Trophoblast cell (in vitro differentiated cells and primary cell): ENCODE data around the gene PCSK5.

Experiments
- DNase-seq, 2 donors: peaks; one replicate each; pipeline ENCODE4 v3.0.0-alpha.2; 2016
- H2AFZ ChIP-seq: 2 replicates; pipeline ENCODE4 v1.6.1; 2013; ENCODE audit warnings: low read length, moderate library complexity, mild to moderate bottlenecking; ENCODE audit not compliant: insufficient read depth, poor library complexity
- H2AK5ac ChIP-seq: 2 replicates; pipeline ENCODE4 v1.6.1; 2013; ENCODE audit warnings: mild to moderate bottlenecking, low read length
- H2BK120ac ChIP-seq: 2 replicates; pipeline ENCODE4 v1.6.1; 2013; ENCODE audit warnings: low read length, mild to moderate bottlenecking, moderate library complexity; ENCODE audit not compliant: insufficient read depth, poor library complexity
- H2BK12ac ChIP-seq: 2 replicates; pipeline ENCODE4 v1.6.1; 2013; ENCODE audit warnings: mild to moderate bottlenecking, low read length, moderate library complexity
- H2BK5ac ChIP-seq: 2 replicates; pipeline ENCODE4 v1.6.1; 2013; ENCODE audit warnings: low read length, low read depth, moderate library complexity, mild to moderate bottlenecking; ENCODE audit not compliant: poor library complexity
- H3K14ac ChIP-seq: 2 replicates; pipeline ENCODE4 v1.6.1; 2013; ENCODE audit warnings: mild to moderate bottlenecking, low read length
- H3K18ac ChIP-seq: 2 replicates; pipeline ENCODE4 v1.6.1; 2013; ENCODE audit warnings: mild to moderate bottlenecking, low read length
- H3K23ac ChIP-seq: 2 replicates; pipeline ENCODE4 v1.6.1; 2013; ENCODE audit warnings: low read length
- H3K27ac ChIP-seq: 2 replicates; pipeline ENCODE4 v1.5.1; 2013; ENCODE audit warnings: low read depth, mild to moderate bottlenecking, inconsistent platforms, low read length, moderate library complexity
- H3K27me3 ChIP-seq: 2 replicates; pipeline ENCODE4 v1.6.1; 2013; ENCODE audit warnings: inconsistent platforms, mild to moderate bottlenecking, low read length, moderate library complexity; ENCODE audit not compliant: insufficient read depth
- H3K36me3 ChIP-seq, 2 experiments: 1 replicate in 1 of 2; 2 replicates in 1 of 2; pipeline ENCODE4 v1.6.1; 2013; ENCODE audit warnings: low read length in 2 of 2, mild to moderate bottlenecking in 2 of 2, moderate library complexity in 1 of 2; ENCODE audit not compliant: insufficient read depth in 2 of 2, control insufficient read depth in 1 of 2
- H3K4ac ChIP-seq: 2 replicates; pipeline ENCODE4 v1.6.1; 2013; ENCODE audit warnings: low read depth, mild to moderate bottlenecking, low read length, moderate library complexity
- H3K4me1 ChIP-seq, 2 experiments: 1 replicate in 1 of 2; 2 replicates in 1 of 2; pipeline ENCODE4 v1.6.1; 2013; ENCODE audit warnings: low read length in 2 of 2, mild to moderate bottlenecking in 2 of 2, moderate library complexity in 1 of 2; ENCODE audit not compliant: insufficient read depth in 2 of 2, control insufficient read depth in 1 of 2
- H3K4me2 ChIP-seq: 2 replicates; pipeline ENCODE4 v1.6.1; 2013; ENCODE audit warnings: inconsistent platforms, mild to moderate bottlenecking, low read length, moderate library complexity
- H3K4me3 ChIP-seq: 2 replicates; pipeline ENCODE4 v1.5.1; 2013; ENCODE audit warnings: mild to moderate bottlenecking, low read depth, low read length, inconsistent platforms
- H3K79me1 ChIP-seq: one replicate; pipeline ENCODE4 v1.6.1; 2013; ENCODE audit warnings: low read length
- H3K79me2 ChIP-seq: 2 replicates; pipeline ENCODE4 v1.6.1; 2013; ENCODE audit warnings: low read length, mild to moderate bottlenecking; ENCODE audit not compliant: control insufficient read depth, insufficient read depth, poor library complexity
- H3K9ac ChIP-seq: 2 replicates; pipeline ENCODE4 v1.6.1; 2013; ENCODE audit warnings: mild to moderate bottlenecking, low read length
- H3K9me3 ChIP-seq: 2 replicates; pipeline ENCODE4 v1.6.1; 2013; ENCODE audit warnings: low read depth, mild to moderate bottlenecking, control low read depth, inconsistent platforms, low read length; ENCODE audit not compliant: insufficient read depth
- H4K12ac ChIP-seq: 2 replicates; pipeline ENCODE4 v1.6.1; 2013; ENCODE audit warnings: low read depth, mild to moderate bottlenecking, low read length, moderate library complexity
- H4K8ac ChIP-seq: 2 replicates; pipeline ENCODE4 v1.6.1; 2013; ENCODE audit warnings: low read depth, mild to moderate bottlenecking, low read length, moderate library complexity
- H4K91ac ChIP-seq: one replicate; pipeline ENCODE4 v1.6.1; 2013; ENCODE audit warnings: low read depth, mild to moderate bottlenecking, low read length, moderate library complexity
- WGBS: extraction: QIAGEN DNeasy Blood & Tissue Kit; methylation state at CpG from one replicate; pipeline ENCODE4 v1.1.7; 2013; ENCODE audit warnings: missing lambda C conversion rate; ENCODE audit not compliant: insufficient read length, insufficient coverage; ENCODE audit errors: extremely low coverage; 5-methylcytosine and 5-hydroxymethylcytosine counted together

The PCSK5 gene

DNA sequence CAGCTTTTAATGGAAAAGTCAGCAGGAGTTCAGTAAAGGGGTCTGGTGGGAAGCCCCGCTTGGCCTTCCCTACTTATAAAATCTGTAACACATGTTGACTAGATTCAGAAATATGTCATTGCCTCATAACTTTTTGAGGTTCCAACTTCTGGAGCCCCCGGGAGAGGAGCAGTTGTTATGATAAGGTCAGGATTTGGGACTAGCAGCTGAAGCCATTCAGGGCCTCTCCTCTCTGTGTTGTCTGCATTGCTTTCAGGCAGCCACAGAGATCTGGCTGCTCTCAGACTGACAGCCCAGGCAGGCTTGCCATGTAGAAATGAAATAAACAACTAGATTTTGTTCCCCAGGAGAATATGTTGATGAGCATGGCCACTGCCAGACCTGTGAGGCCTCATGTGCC is 336.7 kb downstream of the PCSK5 start:
- no peak overlapping the region for H3K14ac ChIP-seq
- peaks cover 0 to 3% of the 10 kb centered on the region in 2 experiments for H3K4me1 ChIP-seq
- no peak overlapping the region for H3K4ac ChIP-seq
- no peak overlapping the region for H2BK5ac ChIP-seq
- H4K8ac ChIP-seq, result no peak overlapping the region
- H3K23ac ChIP-seq, result no peak overlapping the region
- WGBS, result no CpG with 5 or more reads among the region's 2 CpGs
- DNase-seq, result no peak
- no peak overlapping the region for H3K9ac ChIP-seq
- H4K12ac ChIP-seq, result no peak overlapping the region
- H3K9me3 ChIP-seq, result no peaks in the 10 kb centered on the region
- H3K4me3 ChIP-seq, result no peak overlapping the region
- no peak overlapping the region for H3K4me2 ChIP-seq
- H3K18ac ChIP-seq, result no peak overlapping the region
- H2AFZ ChIP-seq, result no peak overlapping the region
- H3K36me3 ChIP-seq, result no peaks in the 10 kb centered on the region
- no peak overlapping the region for H2AK5ac ChIP-seq
- no peaks in the 10 kb centered on the region for H3K79me2 ChIP-seq
- no peak overlapping the region for H4K91ac ChIP-seq
- H3K27ac ChIP-seq, result no peak overlapping the region
- H2BK120ac ChIP-seq, result no peak overlapping the region
- H2BK12ac ChIP-seq, result no peak overlapping the region
- H3K79me1 ChIP-seq, result no peaks in the 10 kb centered on the region
- no peaks in the 10 kb centered on the region for H3K27me3 ChIP-seq

DNA sequence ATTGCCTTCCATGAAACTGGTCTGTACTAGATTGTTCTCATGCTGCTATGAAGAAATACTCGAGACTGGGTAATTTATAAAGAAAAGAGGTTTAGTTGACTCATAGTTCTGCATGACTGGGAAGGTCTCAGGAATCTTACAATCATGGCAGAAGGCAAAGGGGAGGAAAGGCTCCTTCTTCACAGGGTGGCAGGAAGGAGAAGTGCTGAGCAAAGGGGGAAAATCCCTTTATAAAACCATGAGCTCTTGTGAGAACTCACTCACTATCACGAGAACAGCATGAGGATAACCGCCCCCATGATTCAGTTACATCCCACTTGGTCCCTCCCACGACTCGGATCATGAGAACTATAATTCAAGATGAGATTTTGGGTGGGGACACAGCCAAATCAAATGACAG is 340.5 kb downstream of the PCSK5 start:
- H3K4me3 ChIP-seq, result no peak overlapping the region
- H3K79me1 ChIP-seq, result no peaks in the 10 kb centered on the region
- no peak overlapping the region for H2AK5ac ChIP-seq
- no CpG with 5 or more reads among the region's 5 CpGs for WGBS
- peaks cover 0 to 3% of the 10 kb centered on the region in 2 experiments for H3K4me1 ChIP-seq
- H4K91ac ChIP-seq, result no peak overlapping the region
- H3K14ac ChIP-seq, result no peak overlapping the region
- H3K27ac ChIP-seq, result no peak overlapping the region
- no peaks in the 10 kb centered on the region for H3K36me3 ChIP-seq
- no peak overlapping the region for H3K23ac ChIP-seq
- no peak overlapping the region for H3K4ac ChIP-seq
- no peak overlapping the region for H2BK12ac ChIP-seq
- H4K8ac ChIP-seq, result no peak overlapping the region
- H3K9me3 ChIP-seq, result no peaks in the 10 kb centered on the region
- no peak overlapping the region for H2BK120ac ChIP-seq
- H3K27me3 ChIP-seq, result no peaks in the 10 kb centered on the region
- no peak overlapping the region for H3K4me2 ChIP-seq
- H2AFZ ChIP-seq, result no peak overlapping the region
- H3K18ac ChIP-seq, result no peak overlapping the region
- DNase-seq, result no peak
- H4K12ac ChIP-seq, result no peak overlapping the region
- H2BK5ac ChIP-seq, result no peak overlapping the region
- no peak overlapping the region for H3K9ac ChIP-seq
- H3K79me2 ChIP-seq, result no peaks in the 10 kb centered on the region

GRCh38 chr9:76232861-76233489 is 342.5 kb downstream of the PCSK5 start:
- Histone ChIP-seq H3K4me1 (peaks cover 0 to 2% of the 10 kb centered on the region in 2 experiments), H4K91ac (no peak overlapping the region), H3K18ac (no peak overlapping the region), H4K8ac (no peak overlapping the region), H3K79me2 (no peaks in the 10 kb centered on the region), H3K27ac (no peak overlapping the region), H2BK120ac (no peak overlapping the region), H2BK5ac (no peak overlapping the region), H2AK5ac (no peak overlapping the region), H2AFZ (no peak overlapping the region), H2BK12ac (no peak overlapping the region), H3K79me1 (no peaks in the 10 kb centered on the region), H3K36me3 (no peaks in the 10 kb centered on the region), H3K27me3 (no peaks in the 10 kb centered on the region), H3K4ac (no peak overlapping the region), H3K14ac (no peak overlapping the region), H3K4me3 (no peak overlapping the region), H4K12ac (no peak overlapping the region), H3K9me3 (no peaks in the 10 kb centered on the region), H3K9ac (no peak overlapping the region), H3K23ac (no peak overlapping the region), H3K4me2 (no peak overlapping the region)
- DNase-seq, result no peak
- WGBS, result no CpG with 5 or more reads among the region's 7 CpGs

GRCh38 chr9:76240578-76240977 is 350.1 kb downstream of the PCSK5 start:
- no peak for DNase-seq
- no CpG with 5 or more reads among the region's 1 CpG for WGBS
- Histone ChIP-seq H3K4me1 (peaks cover 0 to 2% of the 10 kb centered on the region in 2 experiments), H2BK120ac (no peak overlapping the region), H3K79me2 (no peaks in the 10 kb centered on the region), H4K8ac (no peak overlapping the region), H2BK5ac (no peak overlapping the region), H2BK12ac (no peak overlapping the region), H3K18ac (no peak overlapping the region), H3K23ac (no peak overlapping the region), H4K91ac (no peak overlapping the region), H3K27ac (no peak overlapping the region), H3K14ac (no peak overlapping the region), H3K9me3 (no peaks in the 10 kb centered on the region), H3K79me1 (no peaks in the 10 kb centered on the region), H3K4me2 (no peak overlapping the region), H3K27me3 (no peaks in the 10 kb centered on the region), H4K12ac (no peak overlapping the region), H3K9ac (no peak overlapping the region), H3K36me3 (peaks cover 0 to 1% of the 10 kb centered on the region in 2 experiments), H2AFZ (no peak overlapping the region), H3K4me3 (no peak overlapping the region), H3K4ac (no peak overlapping the region), H2AK5ac (no peak overlapping the region)
